ENCODE data around the gene CARS1.

DNA sequence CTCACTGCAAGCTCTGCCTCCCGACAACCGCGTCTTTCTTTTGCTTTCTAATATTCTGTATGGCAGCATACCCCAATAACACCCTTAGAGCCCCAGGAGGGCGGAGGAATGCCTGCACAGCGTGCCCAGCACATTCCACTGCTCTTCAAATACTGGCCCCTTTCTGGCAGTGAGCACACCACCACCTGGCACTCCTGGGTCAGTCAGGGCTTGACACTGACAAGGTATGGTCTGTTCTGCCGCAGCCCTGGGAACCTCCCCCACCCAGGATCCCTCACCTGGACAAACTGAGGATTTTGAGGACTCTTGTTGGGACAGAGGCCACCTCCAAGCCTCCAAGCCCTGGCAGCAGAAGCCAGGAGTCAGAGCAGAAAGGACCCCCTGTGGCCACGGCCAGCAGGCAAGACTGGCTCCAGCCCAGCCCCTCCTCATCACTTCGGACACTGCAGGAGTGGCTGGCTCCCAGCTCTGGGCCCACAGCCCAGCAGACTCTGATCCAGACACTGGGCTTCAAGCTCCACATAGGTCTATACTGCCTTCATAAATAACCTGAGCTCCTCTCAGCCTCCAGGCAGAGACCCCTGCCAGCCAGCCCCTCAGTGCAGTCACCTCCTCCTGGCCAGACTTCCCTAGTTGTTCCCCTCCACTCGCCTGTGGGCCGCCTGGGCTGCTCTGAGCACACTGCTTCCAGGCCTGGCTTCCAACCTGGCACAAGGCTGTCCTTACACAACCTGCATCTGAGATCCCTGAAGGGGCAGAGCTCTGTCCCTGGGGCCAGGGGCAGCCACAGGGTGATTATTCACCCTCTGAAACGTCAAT, 14.5 kb downstream of the CARS1 start:
- TF ChIP-seq CTCF (IDR thresholded peaks at IDR 0.05) (no peak), POLR2A (IDR thresholded peaks at IDR 0.05) (no peak)

Measured in vagina (tissue), 2 donors.